GM19238 (cell line): ENCODE measurements around the gene MAPK14.

ENCODE experiments used
- DNase-seq: peaks from one replicate; pipeline ENCODE4 v3.0.0; 2011; ENCODE audit warnings: low spot score; ENCODE audit not compliant: insufficient read length

The MAPK14 gene

GRCh38 chr6:36099869-36100483, 72.4 kb downstream of the MAPK14 start:
- no peak for DNase-seq

- no peak for DNase-seq
Measured at GRCh38 chr6:36101691-36102090, 74.1 kb downstream of the MAPK14 start.

DNA sequence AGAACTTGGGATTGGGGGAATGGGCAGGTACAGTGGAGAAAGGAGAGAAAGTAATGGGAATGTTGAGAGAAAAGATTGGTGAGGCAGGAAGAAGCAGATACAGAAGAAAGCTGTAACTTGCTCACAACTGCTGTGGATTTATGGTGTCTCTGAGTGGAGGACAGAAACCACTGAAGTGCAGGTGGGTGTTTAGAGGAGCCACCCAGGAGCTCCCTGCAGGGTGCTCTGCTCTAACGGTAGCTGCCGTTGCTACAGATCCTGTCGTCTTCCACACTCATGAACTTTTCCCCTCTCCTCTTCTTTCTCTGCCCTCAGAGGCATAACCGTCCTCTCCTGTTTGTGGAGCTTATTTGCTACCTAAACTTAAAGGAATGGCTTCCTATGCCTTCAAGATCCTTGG, 75.2 kb downstream of the MAPK14 start:
- no peak for DNase-seq

GRCh38 chr6:36104836-36105235, 77.2 kb downstream of the MAPK14 start:
- no peak for DNase-seq

DNA sequence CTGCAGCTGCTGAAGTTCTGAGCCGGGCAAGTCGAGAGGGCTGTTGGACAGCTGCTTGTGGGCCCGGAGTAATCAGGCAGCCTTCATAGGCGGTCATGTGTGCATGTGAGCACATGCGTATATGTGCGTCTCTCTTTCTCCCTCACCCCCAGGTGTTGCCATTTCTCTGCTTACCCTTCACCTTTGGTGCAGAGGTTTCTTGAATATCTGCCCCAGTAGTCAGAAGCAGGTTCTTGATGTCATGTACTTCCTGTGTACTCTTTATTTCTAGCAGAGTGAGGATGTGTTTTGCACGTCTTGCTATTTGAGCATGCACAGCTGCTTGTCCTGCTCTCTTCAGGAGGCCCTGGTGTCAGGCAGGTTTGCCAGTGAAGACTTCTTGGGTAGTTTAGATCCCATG, 81.5 kb downstream of the MAPK14 start:
- DNase-seq: no peak

DNA sequence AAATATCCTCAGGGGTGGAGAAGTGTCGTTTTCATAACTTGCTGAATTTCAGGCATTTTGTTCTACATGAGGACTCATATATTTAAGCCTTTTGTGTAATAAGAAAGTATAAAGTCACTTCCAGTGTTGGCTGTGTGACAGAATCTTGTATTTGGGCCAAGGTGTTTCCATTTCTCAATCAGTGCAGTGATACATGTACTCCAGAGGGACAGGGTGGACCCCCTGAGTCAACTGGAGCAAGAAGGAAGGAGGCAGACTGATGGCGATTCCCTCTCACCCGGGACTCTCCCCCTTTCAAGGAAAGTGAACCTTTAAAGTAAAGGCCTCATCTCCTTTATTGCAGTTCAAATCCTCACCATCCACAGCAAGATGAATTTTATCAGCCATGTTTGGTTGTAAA, 82.4 kb downstream of the MAPK14 start:
- no peak for DNase-seq

GRCh38 chr6:36110863-36111262, 83.3 kb downstream of the MAPK14 start:
- DNase-seq: no peak

- DNase-seq: no peak
Measured at GRCh38 chr6:36111526-36111925, 83.9 kb downstream of the MAPK14 start.

- no peak for DNase-seq
Measured at GRCh38 chr6:36113049-36113448, 85.4 kb downstream of the MAPK14 start.

DNA sequence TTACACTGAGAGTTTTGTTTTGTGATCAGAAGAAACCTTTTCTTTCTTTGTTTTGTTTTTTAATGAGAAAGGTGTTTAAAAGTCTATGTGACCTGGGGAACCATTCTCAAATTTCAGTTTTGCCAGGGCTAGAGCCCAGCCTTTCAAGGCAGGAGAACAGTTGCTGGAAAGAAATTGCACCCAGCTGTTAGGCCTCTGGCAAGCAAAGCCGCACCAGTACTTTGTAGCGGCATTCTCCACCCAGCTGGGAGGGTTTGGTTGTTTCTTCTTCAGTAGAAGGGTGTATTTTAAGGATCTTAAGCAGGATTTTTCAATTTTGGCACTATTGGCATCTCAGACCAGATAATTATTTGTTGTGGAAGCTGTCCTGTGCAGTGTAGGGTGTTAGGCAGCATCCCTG, 86.1 kb downstream of the MAPK14 start:
- DNase-seq: no peak

DNA sequence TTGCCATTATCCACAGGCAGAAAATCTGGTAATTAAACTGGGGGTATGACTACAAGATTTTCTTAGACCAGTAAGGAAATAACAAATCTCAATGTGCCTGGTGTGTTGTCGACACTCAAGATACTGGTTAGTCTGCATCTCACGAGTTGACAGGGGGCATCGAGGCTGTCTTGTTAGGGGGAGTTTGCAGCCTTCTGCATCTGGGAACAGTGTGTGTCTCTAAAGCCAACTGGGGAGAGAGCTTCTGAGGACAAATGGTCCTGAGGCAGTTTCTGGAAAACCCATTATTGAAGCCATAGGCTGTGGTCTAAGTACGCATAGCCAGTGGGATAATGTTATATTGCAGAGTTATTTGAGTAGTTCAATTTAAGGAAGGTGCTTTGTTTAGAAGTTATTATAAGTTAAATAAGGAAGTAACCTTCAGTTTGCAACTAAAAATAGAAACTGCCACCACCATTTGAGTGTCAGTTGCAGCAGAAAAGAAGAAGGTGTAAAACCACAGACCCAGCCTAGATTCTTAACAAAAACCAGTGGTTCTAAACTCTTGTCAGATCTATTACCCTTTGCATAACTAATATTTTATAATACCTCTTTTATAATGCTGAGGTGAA, 87.3 kb downstream of the MAPK14 start:
- no peak for DNase-seq

DNA sequence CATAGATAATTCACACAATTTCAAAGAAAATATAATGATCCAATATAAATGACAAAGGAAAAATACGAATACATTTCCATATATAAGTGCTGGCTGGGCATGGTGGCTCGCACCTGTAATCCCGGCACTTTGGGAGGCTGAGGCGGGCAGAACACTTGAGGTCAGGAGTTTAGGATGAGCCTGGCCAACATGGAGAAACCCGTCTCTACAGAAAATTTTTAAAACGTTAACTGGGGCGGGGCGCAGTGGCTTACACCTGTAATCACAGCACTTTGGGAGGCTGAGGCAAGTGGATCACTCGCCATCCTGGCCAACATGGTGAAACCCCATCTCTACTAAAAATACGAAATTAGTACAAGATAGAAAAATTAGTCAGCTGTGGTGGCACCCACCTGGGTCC, 87.8 kb downstream of the MAPK14 start:
- DNase-seq: no peak

DNA sequence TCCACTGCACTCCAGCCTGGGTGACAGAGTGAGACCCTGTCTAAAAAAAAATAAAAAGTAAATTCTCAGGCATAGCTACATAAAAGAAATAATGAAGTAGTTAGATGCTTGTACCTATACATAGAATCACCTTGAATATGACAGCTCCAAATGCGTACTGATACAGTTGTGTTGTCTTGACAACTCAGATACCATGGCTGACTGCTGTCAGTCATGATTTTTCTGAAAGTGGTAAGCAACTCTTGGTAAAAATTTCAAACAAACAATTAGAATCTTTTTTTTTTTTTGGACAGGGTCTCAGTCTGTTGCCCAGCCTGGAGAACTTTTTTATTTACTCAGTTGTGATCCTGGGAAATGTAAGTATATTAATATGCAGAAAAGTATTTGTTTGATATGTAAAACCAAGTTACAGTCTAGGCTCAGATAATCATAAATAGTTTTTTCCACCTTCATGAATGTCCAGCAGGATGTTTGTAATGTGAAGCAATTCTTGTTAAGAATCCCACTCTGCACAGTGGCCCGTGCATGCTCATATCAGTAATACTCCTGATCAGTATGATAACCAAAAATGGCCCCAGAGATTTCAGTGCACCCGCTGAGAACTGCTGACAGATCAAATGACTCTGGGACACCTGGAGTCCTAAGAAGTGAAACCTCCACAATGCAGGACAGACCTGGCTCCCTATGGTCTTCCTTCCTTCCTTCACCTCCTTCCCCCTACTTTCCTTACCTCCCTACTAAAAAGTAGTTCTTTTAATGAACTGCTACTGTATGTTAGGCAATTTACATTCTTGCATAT, 88.7 kb downstream of the MAPK14 start:
- DNase-seq: no peak

- DNase-seq: no peak
Measured at GRCh38 chr6:36116943-36117342, 89.3 kb downstream of the MAPK14 start.

DNA sequence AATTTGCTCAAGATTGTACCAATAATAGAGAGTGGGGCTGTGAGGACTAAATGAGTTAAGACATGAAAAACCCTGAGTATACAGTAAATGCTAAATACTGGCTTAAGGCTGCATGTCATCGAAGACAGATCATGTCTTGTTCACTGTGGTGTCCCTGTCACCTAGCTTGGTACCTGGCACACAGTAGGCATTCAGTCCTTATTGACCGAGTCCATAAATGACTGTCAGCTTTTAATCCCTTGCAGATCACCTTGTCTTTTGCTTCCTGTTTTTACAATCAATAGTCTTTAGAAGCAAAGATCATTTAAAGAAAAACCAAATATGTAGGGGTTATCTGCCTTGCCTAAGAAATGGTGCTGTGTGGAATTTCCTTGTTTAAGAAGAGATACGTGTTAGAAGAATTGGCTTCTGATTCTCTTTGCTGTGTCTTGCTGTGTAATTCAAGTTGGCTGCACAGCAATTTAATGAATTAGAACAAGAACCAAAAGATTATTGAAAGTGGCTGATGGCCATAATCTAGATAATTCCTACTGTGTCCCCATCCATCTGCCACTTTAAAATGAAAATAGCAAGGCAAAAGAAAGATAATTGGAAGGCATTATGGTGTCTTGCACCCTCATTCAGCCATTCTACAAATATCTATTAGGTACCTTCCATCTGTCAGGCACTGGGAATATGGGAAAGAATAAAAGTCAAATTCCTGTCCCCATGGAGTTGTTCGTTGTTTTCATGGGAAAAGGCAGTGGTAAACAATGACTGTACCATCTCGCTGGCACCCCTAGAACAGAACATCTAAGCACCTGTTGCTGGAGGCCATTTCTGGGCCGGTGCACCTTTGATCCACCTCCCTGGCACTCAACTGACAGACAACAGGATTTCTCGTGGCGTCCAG, 90.3 kb downstream of the MAPK14 start:
- DNase-seq: no peak

DNA sequence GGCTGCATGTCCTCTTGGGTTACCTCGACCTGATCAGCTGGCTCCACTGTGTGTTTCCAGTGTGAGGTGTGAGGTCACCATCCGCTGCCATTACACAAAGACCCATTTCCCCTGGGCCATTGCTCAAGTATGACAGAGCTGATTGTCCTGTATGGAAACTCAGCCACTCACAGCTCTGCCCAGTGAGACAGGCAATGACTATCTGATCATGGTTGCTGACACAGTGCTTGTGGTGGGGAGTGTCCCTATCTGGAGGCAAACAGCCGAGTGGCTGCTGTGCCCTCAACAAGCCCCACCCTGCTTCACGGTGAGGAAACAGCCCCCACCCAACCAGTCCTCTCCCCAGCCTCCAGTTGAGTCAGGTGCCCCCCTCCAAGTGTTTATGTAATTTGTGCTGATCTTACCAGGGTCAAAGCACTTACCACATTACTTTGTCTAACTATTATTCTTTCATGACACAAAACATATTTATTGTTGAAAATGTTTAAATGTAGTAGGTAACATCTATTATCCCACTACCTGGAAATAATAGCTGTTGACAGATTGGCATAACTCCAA, 91.0 kb downstream of the MAPK14 start:
- no peak for DNase-seq

GRCh38 chr6:36119209-36119608, 91.6 kb downstream of the MAPK14 start:
- no peak for DNase-seq

DNA sequence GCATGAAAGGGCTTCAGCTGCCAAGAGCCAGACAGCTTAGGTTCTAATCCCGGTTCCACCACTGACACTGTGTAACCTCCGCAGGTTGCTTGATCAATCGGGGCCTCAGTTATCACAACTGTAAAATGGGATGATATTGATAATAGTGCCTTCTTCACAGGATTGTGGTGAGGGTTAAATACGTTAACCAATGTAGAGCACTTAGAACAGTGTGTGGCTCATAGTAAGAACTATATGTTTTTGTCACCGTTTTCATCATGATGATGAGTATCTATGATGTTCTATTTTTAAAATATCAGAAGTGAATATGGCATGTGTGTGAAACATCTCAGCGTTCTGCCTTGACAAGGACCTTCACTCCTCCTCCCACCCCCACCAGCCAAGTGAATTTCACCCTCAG, 92.4 kb downstream of the MAPK14 start:
- DNase-seq: no peak

DNA sequence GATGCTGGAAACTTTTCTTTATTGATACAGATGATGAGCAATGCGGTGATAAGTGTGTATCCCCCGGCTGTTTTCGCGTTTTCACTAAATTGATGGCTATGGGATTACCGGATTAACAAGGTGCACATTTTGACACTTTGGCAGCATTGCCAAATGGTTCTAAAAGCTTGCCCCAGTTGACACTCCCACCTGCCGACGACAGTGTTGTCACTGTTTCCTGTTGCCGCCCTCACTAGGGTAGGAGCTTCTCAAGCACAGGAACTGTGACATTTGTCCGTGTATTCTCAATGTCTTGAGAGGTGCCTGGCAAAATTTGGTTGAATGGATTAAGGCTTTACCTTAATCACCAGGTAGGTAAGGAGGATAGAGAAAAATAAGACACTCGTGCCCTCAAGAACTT, 92.9 kb downstream of the MAPK14 start:
- no peak for DNase-seq

- DNase-seq: no peak
Measured at GRCh38 chr6:36120979-36121786, 93.6 kb downstream of the MAPK14 start.
